SK-N-SH treated with all-trans-retinoic acid at 6 μM for 48 hours (cell line): ENCODE data around the gene VPS11.

Source experiments
- ATAC-seq: fragments of 200-7000 bp; cut with Tn5 transposase; 3 replicates; pipeline ENCODE4 v1.9.1; 2020; ENCODE audit warnings: mild to moderate bottlenecking, moderate library complexity
- ARNTL ChIP-seq: fragments of 450-650 bp; formaldehyde crosslinking; IDR thresholded peaks from 2 replicates; pipeline ENCODE4 v1.5.0; 2020; ENCODE audit warnings: low read depth, mild to moderate bottlenecking, moderate library complexity, borderline replicate concordance
- BACH2 ChIP-seq: fragments of 250-450 bp; sonication (Bioruptor Pico); IDR thresholded peaks from 2 replicates; pipeline ENCODE4 v1.9.0; 2021; ENCODE audit warnings: mild to moderate bottlenecking, borderline replicate concordance
- CREB5 ChIP-seq: fragments of 250-450 bp; sonication (Bioruptor Pico); IDR thresholded peaks from 2 replicates; pipeline ENCODE4 v1.5.1; 2020; ENCODE audit warnings: low read depth, mild to moderate bottlenecking, moderate library complexity
- CSDC2 ChIP-seq: fragments of 250-450 bp; sonication (Bioruptor Pico); IDR thresholded peaks from 2 replicates; pipeline ENCODE4 v1.5.0; 2020; ENCODE audit warnings: mild to moderate bottlenecking, moderate library complexity
- CSRNP3 ChIP-seq: fragments of 250-450 bp; sonication (Bioruptor Pico); IDR thresholded peaks from 2 replicates; pipeline ENCODE4 v1.5.1; 2021; ENCODE audit warnings: mild to moderate bottlenecking, moderate library complexity
- ESRRG ChIP-seq: fragments of 250-450 bp; sonication (Bioruptor Pico); IDR thresholded peaks from 2 replicates; pipeline ENCODE4 v1.6.1; 2021; ENCODE audit warnings: mild to moderate bottlenecking
- ISL1 ChIP-seq: fragments of 250-450 bp; sonication (Bioruptor Pico); IDR thresholded peaks from 2 replicates; pipeline ENCODE4 v2.1.2; 2022; ENCODE audit warnings: mild to moderate bottlenecking, moderate library complexity
- OSR1 ChIP-seq: fragments of 250-450 bp; sonication (Bioruptor Pico); IDR thresholded peaks from 2 replicates; pipeline ENCODE4 v1.8.0; 2022; ENCODE audit warnings: moderate library complexity, mild to moderate bottlenecking, inconsistent platforms
- PATZ1 ChIP-seq: fragments of 250-450 bp; sonication (Bioruptor Pico); IDR thresholded peaks from 2 replicates; pipeline ENCODE4 v1.8.0; 2020; ENCODE audit warnings: mild to moderate bottlenecking, moderate library complexity, borderline replicate concordance
- POU6F1 ChIP-seq: fragments of 250-450 bp; sonication (Bioruptor Pico); IDR thresholded peaks from 2 replicates; pipeline ENCODE4 v1.8.0; 2021; ENCODE audit warnings: low read depth, mild to moderate bottlenecking, moderate library complexity, borderline replicate concordance
- PPARA ChIP-seq: fragments of 250-450 bp; sonication (Bioruptor Pico); IDR thresholded peaks from 2 replicates; pipeline ENCODE4 v1.5.0; 2020; ENCODE audit warnings: mild to moderate bottlenecking, borderline replicate concordance
- RARB ChIP-seq: fragments of 250-450 bp; sonication (Bioruptor Pico); IDR thresholded peaks from 2 replicates; pipeline ENCODE4 v1.8.0; 2021; ENCODE audit warnings: mild to moderate bottlenecking, moderate library complexity
- SNAI2 ChIP-seq: fragments of 250-450 bp; sonication (Bioruptor Pico); IDR thresholded peaks from 2 replicates; pipeline ENCODE4 v1.5.0; 2020; ENCODE audit warnings: mild to moderate bottlenecking, moderate library complexity
- TCF4 ChIP-seq: fragments of 250-450 bp; sonication (Bioruptor Pico); IDR thresholded peaks from 2 replicates; pipeline ENCODE4 v1.8.0; 2021; ENCODE audit warnings: mild to moderate bottlenecking, moderate library complexity, borderline replicate concordance
- TSHZ2 ChIP-seq: fragments of 250-450 bp; sonication (Bioruptor Pico); IDR thresholded peaks from 2 replicates; pipeline ENCODE4 v1.5.0; 2020; ENCODE audit warnings: mild to moderate bottlenecking, moderate library complexity
- ZC3H10 ChIP-seq: fragments of 250-450 bp; sonication (Bioruptor Pico); IDR thresholded peaks from 2 replicates; pipeline ENCODE4 v1.5.1; 2021; ENCODE audit warnings: mild to moderate bottlenecking, moderate library complexity
- ZFP3 ChIP-seq: fragments of 250-450 bp; sonication (Bioruptor Pico); IDR thresholded peaks from 2 replicates; pipeline ENCODE4 v1.5.0; 2020; ENCODE audit warnings: mild to moderate bottlenecking, moderate library complexity
- ZFP30 ChIP-seq: fragments of 450-650 bp; formaldehyde crosslinking; IDR thresholded peaks from 2 replicates; pipeline ENCODE4 v1.5.0; 2022; ENCODE audit warnings: mild to moderate bottlenecking, moderate library complexity
- ZNF565 ChIP-seq: fragments of 450-650 bp; formaldehyde crosslinking; conservative IDR thresholded peaks from 2 replicates; pipeline ENCODE4 v1.5.0; 2020; ENCODE audit warnings: low read depth, mild to moderate bottlenecking, moderate library complexity
- ZNF70 ChIP-seq: fragments of 450-650 bp; formaldehyde crosslinking; IDR thresholded peaks from 2 replicates; pipeline ENCODE4 v1.5.0; 2020; ENCODE audit warnings: mild to moderate bottlenecking, moderate library complexity
- ZNF8 ChIP-seq: fragments of 450-650 bp; formaldehyde crosslinking; IDR thresholded peaks from 2 replicates; pipeline ENCODE4 v1.5.0; 2020; ENCODE audit warnings: mild to moderate bottlenecking, moderate library complexity

VPS11 gene

GRCh38 chr11:119103793-119104192 lies 36.2 kb downstream of the VPS11 start (continued):
- TF ChIP-seq PATZ1 (no peak), ESRRG (CRISPR knock-in tag) (no peak)

- ATAC-seq: peak; percentile 87
- TF ChIP-seq ARNTL (CRISPR knock-in tag): no peak
- TF ChIP-seq TSHZ2 (CRISPR knock-in tag): no peak
- no peak for TF ChIP-seq ZNF8 (CRISPR knock-in tag)
Observed at GRCh38 chr11:119106564-119107537, 39.2 kb downstream of the VPS11 start, which contains the start of gene C2CD2L. Gene C2CD2L (plus strand): TSS chr11:119107344. CDS start chr11:119107742, 398 bp downstream.

GRCh38 chr11:119107538-119108145 lies 40.0 kb downstream of the VPS11 start:
- peak; percentile 43 for ATAC-seq
- TF ChIP-seq POU6F1 (CRISPR knock-in tag) (no peak), ZC3H10 (CRISPR knock-in tag) (no peak), BACH2 (no peak), ESRRG (CRISPR knock-in tag) (no peak), TSHZ2 (CRISPR knock-in tag) (no peak), SNAI2 (CRISPR knock-in tag) (no peak), ZFP30 (CRISPR knock-in tag) (no peak), ZNF8 (CRISPR knock-in tag) (no peak), PPARA (CRISPR knock-in tag) (no peak), ZNF70 (CRISPR knock-in tag) (no peak), CSDC2 (CRISPR knock-in tag) (no peak), OSR1 (CRISPR knock-in tag) (no peak), CSRNP3 (CRISPR knock-in tag) (no peak), RARB (CRISPR knock-in tag) (no peak), CREB5 (no peak), PATZ1 (no peak), ISL1 (CRISPR knock-in tag) (no peak), ZNF565 (CRISPR knock-in tag) (no peak), TCF4 (CRISPR knock-in tag) (no peak), ZFP3 (CRISPR knock-in tag) (no peak)
